HG03457 (cell line): ENCODE results near the gene CNTN1.

ENCODE experiments used
- ATAC-seq: cut with Tn5 transposase; IDR thresholded peaks from one replicate; pipeline ENCODE4 v1.9.1; 2021; ENCODE audit warnings: moderate number of reproducible peaks; ENCODE audit not compliant: unreplicated experiment

The CNTN1 gene

DNA sequence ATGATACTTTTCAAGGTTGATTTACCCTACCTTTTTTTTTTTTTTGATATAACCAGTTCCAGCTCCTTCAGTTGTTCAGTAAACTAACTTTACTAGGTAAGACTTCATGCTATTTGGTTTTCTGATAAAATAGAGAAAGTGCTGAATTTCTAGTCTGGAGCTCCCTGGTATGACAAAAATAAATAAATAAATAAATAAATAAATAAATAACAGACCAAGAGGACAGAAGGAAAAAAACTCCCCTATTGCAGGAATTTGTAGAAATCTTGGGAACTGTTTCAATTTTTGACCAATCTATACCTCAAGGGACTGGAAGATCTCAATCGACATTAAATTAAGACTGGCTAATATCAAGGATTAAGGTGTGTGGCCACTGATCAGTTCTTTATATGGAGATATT lies 265.2 kb downstream of the CNTN1 start:
- ATAC-seq = no peak

- ATAC-seq = no peak
These were observed 266.8 kb downstream of the CNTN1 start for GRCh38 chr12:40959041-40959440.

GRCh38 chr12:40963751-40964150 lies 271.5 kb downstream of the CNTN1 start:
- no peak for ATAC-seq

DNA sequence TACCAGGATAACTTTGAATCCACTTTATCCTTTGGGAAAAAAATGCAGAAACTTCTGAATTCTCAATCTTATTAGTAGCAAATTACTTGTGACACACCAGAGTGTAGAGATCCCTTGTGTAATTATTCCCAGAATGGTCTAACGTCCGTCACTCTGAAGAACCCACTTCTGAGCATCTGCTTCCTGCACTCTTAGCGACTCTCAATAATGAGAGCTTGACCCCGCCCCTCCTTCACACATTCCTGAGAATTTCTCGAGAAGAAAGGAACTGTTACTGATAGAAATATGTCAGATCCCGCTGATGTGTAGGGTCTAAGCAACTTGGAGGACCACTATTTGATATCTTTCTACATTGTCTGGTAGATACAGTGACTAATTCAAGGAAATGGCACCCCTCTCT lies 277.6 kb downstream of the CNTN1 start:
- no peak for ATAC-seq

DNA sequence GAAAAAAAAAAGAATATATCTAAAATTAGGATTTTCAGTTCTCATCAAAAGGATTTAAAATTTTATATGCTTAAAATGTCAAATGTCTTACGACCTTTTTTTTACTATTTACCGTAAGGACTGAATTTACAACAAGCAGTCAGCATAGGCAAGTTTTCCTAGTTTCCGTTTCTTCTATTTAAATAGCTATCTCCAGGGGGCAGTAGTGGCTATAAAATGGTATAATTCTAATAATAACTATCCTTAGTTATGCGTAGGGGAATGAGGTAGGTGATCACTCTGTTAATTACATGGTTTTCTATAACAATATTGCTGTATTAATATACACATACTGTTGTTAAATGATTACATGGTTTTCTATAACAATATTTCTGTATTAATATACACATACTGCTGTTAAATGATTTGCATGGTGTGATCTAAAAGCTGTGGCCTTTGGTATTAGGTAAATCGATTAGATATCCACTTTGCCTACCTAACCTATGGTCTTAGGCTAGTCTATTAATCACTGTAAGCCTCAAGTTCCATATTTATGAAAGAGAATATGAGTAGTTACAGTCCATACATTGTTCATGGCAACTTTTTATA lies 278.2 kb downstream of the CNTN1 start:
- ATAC-seq = no peak

GRCh38 chr12:40971911-40972310 lies 279.7 kb downstream of the CNTN1 start:
- no peak for ATAC-seq

DNA sequence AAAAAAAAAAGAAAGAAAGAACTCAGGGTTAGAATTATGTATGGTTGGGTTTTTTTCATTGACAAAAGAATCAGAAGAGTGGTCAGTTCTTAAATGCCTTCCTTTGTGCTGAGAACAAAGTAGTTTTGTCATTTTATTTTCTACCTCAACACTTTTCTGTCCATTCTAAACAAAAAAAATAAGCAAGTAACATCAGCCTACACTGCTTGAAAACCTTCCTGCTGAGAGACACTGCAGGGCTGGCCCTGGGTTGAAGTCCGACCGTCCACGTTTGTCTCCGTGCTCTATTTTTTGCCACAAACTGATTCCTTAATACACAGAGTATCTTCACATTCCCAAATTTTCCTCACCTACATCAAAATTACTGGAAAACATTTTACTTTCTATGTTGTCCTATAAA lies 284.3 kb downstream of the CNTN1 start:
- no peak for ATAC-seq

DNA sequence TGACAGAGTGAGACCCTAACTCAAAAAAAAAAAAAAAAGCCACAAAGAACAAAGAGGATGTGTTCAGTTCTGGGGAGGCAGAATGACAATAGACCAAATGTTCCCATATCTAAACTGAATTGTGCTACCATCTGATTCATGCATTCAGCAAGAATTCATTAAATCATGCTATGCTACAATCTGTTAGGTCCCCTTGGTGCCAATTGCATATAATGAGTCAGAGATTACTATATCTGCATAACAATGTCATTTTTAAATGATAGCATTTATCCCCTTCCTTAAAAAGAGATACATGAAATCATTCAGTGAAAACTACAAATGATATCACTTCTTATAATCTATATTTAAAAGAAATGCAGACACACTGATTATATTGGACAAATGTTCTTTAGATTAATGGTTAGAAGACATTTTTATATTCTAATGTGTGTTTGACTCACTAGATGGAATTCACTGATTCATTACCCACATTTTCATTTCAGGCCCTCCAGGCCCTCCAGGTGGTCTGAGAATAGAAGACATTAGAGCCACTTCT lies 288.3 kb downstream of the CNTN1 start:
- ATAC-seq = no peak

DNA sequence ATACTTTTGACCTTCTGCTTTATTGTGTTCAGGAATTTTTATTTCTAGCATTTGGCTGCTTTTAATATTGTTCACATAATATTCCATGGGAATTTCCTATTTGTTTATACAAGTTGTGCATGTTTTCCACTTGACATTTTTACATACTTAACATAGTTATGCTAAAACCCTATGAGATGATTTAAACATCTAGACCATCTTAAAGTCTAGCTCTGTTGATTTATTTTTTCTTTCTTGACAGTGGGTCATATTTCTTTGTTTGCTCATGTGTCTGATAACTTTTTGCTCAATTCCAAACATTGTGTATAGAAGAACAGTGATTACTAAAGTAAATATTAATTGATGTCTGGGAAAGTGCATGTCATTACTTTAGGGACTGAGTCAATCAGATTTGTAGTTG lies 293.8 kb downstream of the CNTN1 start:
- ATAC-seq = no peak

GRCh38 chr12:40988355-40988754 lies 296.1 kb downstream of the CNTN1 start:
- ATAC-seq = no peak

DNA sequence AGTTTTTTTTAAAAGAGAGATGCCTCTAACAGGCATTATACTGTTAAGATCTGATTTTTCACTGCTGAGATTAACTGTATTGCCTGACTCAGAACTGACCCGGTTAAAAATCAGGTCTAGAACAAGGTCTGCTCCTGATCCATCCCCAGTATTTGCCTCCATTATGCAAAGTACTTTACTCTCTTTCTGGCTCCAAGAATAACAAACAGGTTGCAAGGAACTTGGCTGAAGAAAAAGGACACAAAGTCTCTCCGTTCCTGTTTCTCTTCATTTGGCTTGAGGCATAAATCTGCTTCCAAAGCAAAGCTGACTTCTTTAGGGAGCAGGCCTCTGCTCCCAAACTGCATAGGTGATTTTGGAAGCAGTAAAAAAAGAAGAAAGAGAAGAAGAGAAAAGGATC lies 296.6 kb downstream of the CNTN1 start:
- ATAC-seq = no peak

DNA sequence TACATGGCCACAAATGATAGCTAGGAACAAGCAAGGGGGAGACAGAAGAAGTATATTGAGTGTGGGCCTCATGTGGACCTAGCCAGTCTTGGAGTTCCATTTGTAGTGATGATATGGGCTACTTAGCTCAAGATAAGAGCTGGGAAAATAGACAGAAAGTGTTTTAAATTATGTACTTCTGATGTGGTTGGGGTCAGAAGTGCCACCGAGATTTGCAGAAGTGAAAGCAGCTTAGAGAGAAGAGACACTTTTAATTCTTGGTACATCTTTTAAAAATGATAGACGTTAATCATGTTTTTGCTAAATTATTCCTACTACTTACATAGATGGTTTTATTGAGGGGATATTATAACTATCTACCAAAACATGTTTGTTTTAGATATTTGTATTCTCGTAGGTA lies 297.5 kb downstream of the CNTN1 start:
- ATAC-seq = no peak

DNA sequence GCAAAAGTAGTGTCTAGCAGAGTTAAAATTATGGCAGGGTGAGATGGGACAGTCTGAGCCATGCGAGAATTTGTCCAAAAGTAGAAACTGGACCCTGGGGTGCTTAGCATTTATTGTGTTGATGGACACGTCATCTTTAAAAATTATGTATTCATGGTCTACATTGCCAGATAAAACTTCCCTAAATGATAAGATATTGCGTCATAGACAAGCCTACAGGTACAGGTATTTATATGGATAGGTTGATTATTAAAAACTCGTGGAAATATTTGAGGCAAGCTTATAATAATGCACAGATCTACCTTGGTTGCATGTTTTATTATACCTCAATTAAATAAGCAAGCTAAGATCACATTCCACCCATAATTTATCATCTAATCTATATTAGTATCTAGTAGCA lies 299.9 kb downstream of the CNTN1 start:
- no peak for ATAC-seq

DNA sequence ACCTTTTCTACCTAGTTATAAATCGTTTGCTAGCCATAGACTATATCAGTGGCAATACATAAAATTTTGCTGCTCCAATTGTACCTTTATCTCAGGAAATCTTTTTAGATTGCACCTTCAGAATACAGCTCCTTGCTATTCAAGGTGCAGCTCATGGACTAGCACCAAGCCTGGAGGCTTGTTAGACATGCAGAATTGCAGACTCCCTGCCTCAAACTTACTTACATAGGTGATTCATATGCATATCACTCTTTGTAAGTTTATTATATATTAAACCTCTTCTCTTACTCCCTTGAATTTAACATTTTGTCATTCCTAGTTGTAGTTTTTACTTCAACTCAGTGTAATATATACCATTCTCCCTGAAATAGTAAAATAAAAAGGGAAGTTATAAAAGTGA lies 300.4 kb downstream of the CNTN1 start:
- ATAC-seq = no peak

- no peak for ATAC-seq
These were observed 300.9 kb downstream of the CNTN1 start for GRCh38 chr12:40993158-40993557.

- ATAC-seq = no peak
These were observed 303.9 kb downstream of the CNTN1 start for GRCh38 chr12:40996091-40996490.

- ATAC-seq = no peak
These were observed 307.0 kb downstream of the CNTN1 start for GRCh38 chr12:40999210-40999609.

DNA sequence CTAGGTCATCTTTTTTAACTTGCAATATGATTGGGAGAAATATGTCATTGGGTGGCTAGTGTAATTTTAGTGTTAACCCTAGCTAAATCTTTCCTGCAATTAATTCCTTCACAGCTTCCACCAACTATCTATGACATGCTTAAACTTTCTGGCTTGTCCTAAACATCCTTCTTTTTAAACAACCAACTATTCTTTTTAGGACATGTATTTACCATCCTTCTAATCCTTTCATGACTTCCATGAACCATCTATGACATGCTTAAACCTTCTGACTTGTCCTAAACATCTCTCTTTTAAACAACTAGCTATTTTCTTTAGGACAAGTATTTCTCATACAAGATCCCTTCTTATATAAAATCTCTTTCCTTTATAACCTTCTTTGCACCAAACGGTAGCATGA lies 316.2 kb downstream of the CNTN1 start:
- no peak for ATAC-seq

DNA sequence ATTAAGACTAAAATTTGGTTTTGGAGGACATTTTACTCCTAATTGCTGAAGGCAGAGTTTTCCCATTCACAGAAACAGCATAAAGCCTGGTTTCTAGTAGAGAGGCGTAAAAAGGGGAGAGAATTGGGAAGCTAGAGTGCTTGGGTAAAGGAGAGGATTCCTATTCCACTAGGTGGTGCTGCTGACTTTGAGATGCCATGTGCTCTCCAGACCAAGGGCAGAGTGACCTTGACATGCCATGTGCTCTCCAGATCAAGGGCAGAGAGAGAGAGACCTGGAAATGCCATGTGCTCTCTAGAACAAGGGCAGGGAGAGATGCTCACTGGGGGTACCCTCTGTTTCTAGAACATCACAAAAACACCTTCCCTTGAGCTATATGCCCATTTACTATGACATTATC lies 319.7 kb downstream of the CNTN1 start:
- no peak for ATAC-seq

GRCh38 chr12:41013881-41014642 lies 321.8 kb downstream of the CNTN1 start:
- ATAC-seq = no peak

GRCh38 chr12:41014643-41015020 lies 322.4 kb downstream of the CNTN1 start:
- no peak for ATAC-seq

- no peak for ATAC-seq
These were observed 325.8 kb downstream of the CNTN1 start for GRCh38 chr12:41018010-41018409.

DNA sequence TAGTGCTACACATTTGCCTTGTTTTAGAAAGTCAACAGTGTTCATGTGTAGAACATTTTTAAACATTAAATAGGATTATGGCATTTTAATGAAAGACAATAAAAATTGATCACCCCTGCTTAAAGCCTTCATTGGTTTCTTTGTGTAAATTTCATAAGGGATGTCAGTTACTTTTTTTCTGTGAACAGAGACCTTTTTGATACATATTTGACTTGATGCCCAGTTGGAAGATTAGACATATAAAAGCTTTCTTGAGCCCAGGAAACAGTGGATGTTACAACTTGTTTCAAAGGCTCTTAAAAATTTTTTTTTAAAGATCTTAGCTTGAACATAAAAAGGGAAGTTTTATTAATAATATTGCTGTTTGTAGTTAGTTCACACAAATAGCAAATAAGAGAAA lies 327.2 kb downstream of the CNTN1 start:
- no peak for ATAC-seq
